Karpas-422 (cell line): ENCODE data around the gene WDR54. TPM values are rescaled to one million over a fixed set of nuclear protein-coding genes. Genes with fewer than 3 reads are reported as not detected.

Experiments used
- DNase-seq: peaks from one replicate; pipeline ENCODE4 v3.0.0-alpha.2; 2015
- H2AFZ ChIP-seq: fragments of 200-600 bp; sonication (generic); 2 replicates; pipeline ENCODE4 v1.6.1; 2014; ENCODE audit warnings: antibody characterized with exemption, low read length, mixed read lengths
- H3K27ac ChIP-seq: fragments of 200-600 bp; sonication (generic); 2 replicates; pipeline ENCODE4 v1.5.1; 2014; ENCODE audit warnings: mild to moderate bottlenecking, low read length, moderate library complexity
- H3K27me3 ChIP-seq: fragments of 200-600 bp; sonication (generic); 2 replicates; pipeline ENCODE4 v1.6.1; 2014; ENCODE audit warnings: low read length, mixed read lengths
- H3K36me3 ChIP-seq: fragments of 200-600 bp; sonication (generic); 2 replicates; pipeline ENCODE4 v1.6.1; 2014; ENCODE audit warnings: low read length, mixed read lengths; ENCODE audit not compliant: insufficient read depth
- H3K4me1 ChIP-seq: fragments of 200-600 bp; sonication (generic); 2 replicates; pipeline ENCODE4 v1.6.1; 2014; ENCODE audit warnings: mild to moderate bottlenecking, low read length, mixed read lengths
- H3K4me2 ChIP-seq: fragments of 200-600 bp; sonication (generic); 2 replicates; pipeline ENCODE4 v1.6.1; 2014; ENCODE audit warnings: low read length, low read depth, mild to moderate bottlenecking; ENCODE audit not compliant: poor library complexity, severe bottlenecking
- H3K4me3 ChIP-seq: fragments of 200-600 bp; sonication (generic); 2 replicates; pipeline ENCODE4 v1.5.1; 2014; ENCODE audit warnings: mild to moderate bottlenecking, antibody characterized with exemption, low read length, mixed read lengths
- H3K79me2 ChIP-seq: fragments of 200-600 bp; sonication (generic); 2 replicates; pipeline ENCODE4 v1.6.1; 2014; ENCODE audit warnings: mild to moderate bottlenecking, low read length, mixed read lengths
- H3K9ac ChIP-seq: fragments of 200-600 bp; sonication (generic); 2 replicates; pipeline ENCODE4 v1.6.0; 2014; ENCODE audit warnings: low read length
- H3K9me2 ChIP-seq: fragments of 200-600 bp; sonication (generic), shearing (Covaris generic); replicated peaks from 2 replicates; pipeline ENCODE4 v1.6.0; 2014; ENCODE audit warnings: mild to moderate bottlenecking, low read length, moderate library complexity; ENCODE audit not compliant: insufficient read depth
- H3K9me3 ChIP-seq: fragments of 300-700, 200-600 bp; sonication (generic); 2 replicates; pipeline ENCODE4 v1.6.1; 2014; ENCODE audit warnings: low read length, mixed read lengths
- H4K20me1 ChIP-seq: fragments of 200-600 bp; sonication (generic); 2 replicates; pipeline ENCODE4 v1.6.1; 2014; ENCODE audit warnings: mild to moderate bottlenecking, antibody characterized with exemption, low read length, low read depth; ENCODE audit not compliant: insufficient read depth
- total RNA-seq: library from RNA; depleted of rRNA; stranded (reverse); fragments of >200 nt; shearing (Covaris generic); gene quantifications from 2 replicates; pipeline ENCODE4 v1.2.3, GENCODE V29; 2014; ENCODE audit warnings: low replicate concordance

The WDR54 gene
- total RNA-seq, 1 experiment from 2014 or later, result 130 TPM

DNA sequence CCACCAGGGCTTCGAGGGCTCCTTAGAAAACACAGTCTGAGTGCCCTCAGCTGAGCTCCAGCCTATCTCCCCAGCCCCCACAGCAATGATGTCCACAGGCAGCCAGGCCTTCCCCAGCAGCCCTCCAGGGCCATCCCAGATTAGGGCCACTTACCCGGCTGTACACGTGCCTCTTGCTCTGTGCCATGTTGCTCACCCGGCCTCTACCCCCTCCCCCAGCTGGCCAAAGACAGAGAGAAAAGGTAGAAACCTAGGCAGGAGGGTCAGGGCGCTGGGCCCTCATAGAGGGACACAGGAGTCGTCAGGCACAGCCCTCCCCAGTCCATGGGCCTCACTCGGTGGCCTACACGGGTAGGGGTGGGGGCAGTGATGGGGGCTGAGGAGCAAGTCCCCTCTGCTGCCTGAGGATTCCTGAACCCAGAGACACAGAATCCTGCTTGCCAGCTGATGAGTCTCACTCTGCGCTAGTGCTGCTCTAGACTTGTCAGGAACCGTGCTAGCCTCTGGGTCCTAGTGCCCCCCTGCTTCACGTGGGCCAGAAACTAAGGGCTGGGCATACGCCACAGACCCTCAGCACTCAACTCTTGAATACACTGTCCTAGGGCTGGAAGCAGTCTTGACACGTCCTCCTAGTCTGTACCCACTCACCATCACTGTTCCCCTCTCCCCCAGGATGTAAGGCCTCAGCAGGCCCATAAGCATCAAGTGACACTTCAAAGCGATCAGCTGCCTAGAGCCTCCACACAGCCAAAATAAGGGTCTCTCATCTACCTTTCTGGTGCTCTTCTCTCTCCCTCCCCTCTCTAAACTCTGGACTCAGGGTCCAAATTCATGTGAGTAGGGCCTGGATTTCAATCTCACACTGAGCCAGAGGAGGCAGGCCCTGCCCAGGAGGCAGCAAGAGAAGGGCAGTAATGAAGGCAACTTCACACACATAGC is 41.4 kb upstream of the WDR54 start, which contains the start of gene DCTN1:
Gene DCTN1, minus strand, starts transcription at position 461 of the 939 bp plus-strand sequence. Its CDS starts 274 bp downstream, at position 187.
- Histone ChIP-seq H3K9ac (no peak within 1 kb of the TSS), H3K79me2 (peaks cover 66% of the 10 kb centered on the region), H3K4me1 (peaks cover 9% of the 10 kb centered on the region; the same call in 1 of the 2 replicates), H3K36me3 (peaks cover 20% of the 10 kb centered on the region; the same call in 1 of the 2 replicates), H3K9me3 (no peaks in the 10 kb centered on the region), H3K27me3 (no peaks in the 10 kb centered on the region), H3K27ac (no peak within 1 kb of the TSS), H2AFZ (no peak within 1 kb of the TSS), H3K9me2 (no peaks in the 10 kb centered on the region), H3K4me2 (no peak within 1 kb of the TSS), H3K4me3 (no peak within 1 kb of the TSS), H4K20me1 (peaks cover 3% of the 10 kb centered on the region; the same call in 1 of the 2 replicates)
- DNase-seq, result peak; percentile 55

DNA sequence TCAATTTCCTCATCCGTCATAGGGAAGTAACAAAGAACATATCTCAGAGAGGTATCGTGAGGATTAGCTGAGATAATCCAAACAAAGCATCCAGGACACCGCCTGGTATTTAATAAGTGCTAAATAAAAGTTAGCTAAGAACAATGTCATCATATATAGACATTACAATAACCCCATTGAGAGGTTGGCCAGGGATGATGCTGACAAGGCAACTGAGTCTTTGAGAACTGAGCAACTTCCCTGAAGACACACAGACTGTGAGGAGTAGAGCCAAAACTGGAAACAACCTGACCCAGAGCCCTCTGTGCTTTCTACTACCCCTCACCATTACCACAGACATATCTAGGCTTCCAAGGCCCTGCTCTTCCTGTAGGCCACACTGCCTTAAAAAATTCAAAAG is 39.8 kb upstream of the WDR54 start:
- H3K4me3 ChIP-seq, result no peak overlapping the region
- DNase-seq, result no peak
- no peak overlapping the region for H3K4me2 ChIP-seq
- H3K9me3 ChIP-seq, result no peaks in the 10 kb centered on the region
- H3K27ac ChIP-seq, result no peak overlapping the region
- H3K9me2 ChIP-seq, result no peaks in the 10 kb centered on the region
- peaks cover 9% of the 10 kb centered on the region; the same call in 1 of the 2 replicates for H3K4me1 ChIP-seq
- H3K36me3 ChIP-seq, result peaks cover 20% of the 10 kb centered on the region; the same call in 1 of the 2 replicates
- peaks cover 82% of the 10 kb centered on the region for H3K79me2 ChIP-seq
- no peaks in the 10 kb centered on the region for H3K27me3 ChIP-seq
- no peak overlapping the region for H2AFZ ChIP-seq
- H3K9ac ChIP-seq, result no peak overlapping the region
- peaks cover 3% of the 10 kb centered on the region; the same call in 1 of the 2 replicates for H4K20me1 ChIP-seq

DNA sequence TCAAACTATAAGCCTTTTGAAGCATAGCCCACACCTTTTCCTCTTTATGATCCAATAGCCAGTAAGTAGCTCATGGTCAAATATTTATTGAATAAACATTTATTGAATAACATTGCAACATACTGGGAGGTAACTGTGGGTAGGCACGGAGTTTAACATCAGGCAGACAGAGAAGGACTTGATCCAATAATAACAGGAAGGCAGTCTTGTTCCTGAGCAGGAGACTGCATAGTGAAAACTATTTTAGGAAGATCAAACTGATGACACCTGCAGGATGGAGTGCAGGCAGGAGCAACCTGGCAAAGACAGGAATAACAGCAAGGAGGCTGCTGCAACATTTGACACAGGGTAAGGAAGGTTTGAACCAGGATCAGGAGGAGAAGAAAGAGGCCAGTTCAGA is 38.3 kb upstream of the WDR54 start:
- Histone ChIP-seq H3K9ac (no peak overlapping the region), H3K79me2 (peaks cover 93% of the 10 kb centered on the region), H3K9me2 (no peaks in the 10 kb centered on the region), H3K36me3 (peaks cover 14% of the 10 kb centered on the region; the same call in 1 of the 2 replicates), H3K9me3 (no peaks in the 10 kb centered on the region), H3K4me2 (no peak overlapping the region), H3K27ac (no peak overlapping the region), H3K4me1 (peaks cover 9% of the 10 kb centered on the region; the same call in 1 of the 2 replicates), H2AFZ (no peak overlapping the region), H4K20me1 (peaks cover 3% of the 10 kb centered on the region; the same call in 1 of the 2 replicates), H3K27me3 (no peaks in the 10 kb centered on the region), H3K4me3 (no peak overlapping the region)
- no peak for DNase-seq

DNA sequence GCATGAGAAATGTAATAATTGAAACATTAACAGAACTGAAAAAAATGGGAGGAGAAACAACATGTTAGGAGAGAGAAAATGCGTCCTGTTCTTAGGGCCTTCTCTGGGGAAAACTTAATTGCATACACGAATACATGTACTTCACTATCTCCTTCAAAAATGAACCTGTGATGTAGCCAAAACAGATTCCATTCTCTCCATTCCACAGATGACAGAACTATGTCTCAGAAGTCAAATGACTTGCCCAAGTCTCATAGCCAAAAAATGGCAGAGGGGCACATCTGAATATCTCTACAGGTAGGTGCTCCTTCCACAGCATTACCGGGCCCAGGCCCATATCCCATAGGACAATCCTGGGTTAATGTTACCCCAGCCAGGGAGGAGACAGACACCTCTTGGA is 37.5 kb upstream of the WDR54 start:
- no peaks in the 10 kb centered on the region for H3K27me3 ChIP-seq
- no peak overlapping the region for H2AFZ ChIP-seq
- H3K36me3 ChIP-seq, result peaks cover 14% of the 10 kb centered on the region; the same call in 1 of the 2 replicates
- H3K4me2 ChIP-seq, result no peak overlapping the region
- DNase-seq, result no peak
- no peak overlapping the region for H3K4me3 ChIP-seq
- no peaks in the 10 kb centered on the region for H3K9me3 ChIP-seq
- no peak overlapping the region for H3K27ac ChIP-seq
- H3K79me2 ChIP-seq, result peaks cover 96% of the 10 kb centered on the region
- no peak overlapping the region for H3K9ac ChIP-seq
- no peaks in the 10 kb centered on the region for H3K9me2 ChIP-seq
- H4K20me1 ChIP-seq, result peaks cover 3% of the 10 kb centered on the region; the same call in 1 of the 2 replicates
- peaks cover 12% of the 10 kb centered on the region for H3K4me1 ChIP-seq

DNA sequence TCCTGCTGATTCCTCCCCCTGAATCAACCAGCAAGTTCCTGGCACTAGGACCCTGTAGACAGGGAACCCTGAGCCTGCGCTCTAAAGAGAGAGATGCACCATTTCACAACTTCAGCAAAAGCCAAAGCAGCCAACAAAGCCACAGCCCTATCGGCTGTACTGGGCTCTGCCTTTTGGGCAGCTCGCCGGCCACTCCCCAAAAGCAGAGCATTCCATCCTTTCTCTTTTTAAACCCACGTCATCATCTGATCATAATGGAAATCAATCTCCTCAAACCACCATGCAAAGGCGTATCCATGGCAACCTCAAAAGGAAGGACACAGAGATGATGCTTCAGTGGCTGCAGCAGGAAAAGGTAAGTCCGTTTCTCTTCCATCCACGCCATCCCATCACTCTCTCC is 36.1 kb upstream of the WDR54 start:
- H2AFZ ChIP-seq, result no peak overlapping the region
- H4K20me1 ChIP-seq, result peaks cover 3% of the 10 kb centered on the region; the same call in 1 of the 2 replicates
- H3K9ac ChIP-seq, result no peak overlapping the region
- H3K4me2 ChIP-seq, result no peak overlapping the region
- no peak overlapping the region for H3K27ac ChIP-seq
- peaks cover 20% of the 10 kb centered on the region for H3K4me1 ChIP-seq
- no peak overlapping the region for H3K4me3 ChIP-seq
- H3K9me3 ChIP-seq, result no peaks in the 10 kb centered on the region
- H3K9me2 ChIP-seq, result no peaks in the 10 kb centered on the region
- no peak for DNase-seq
- H3K36me3 ChIP-seq, result peaks cover 14% of the 10 kb centered on the region; the same call in 1 of the 2 replicates
- no peaks in the 10 kb centered on the region for H3K27me3 ChIP-seq
- H3K79me2 ChIP-seq, result peaks cover 96% of the 10 kb centered on the region

DNA sequence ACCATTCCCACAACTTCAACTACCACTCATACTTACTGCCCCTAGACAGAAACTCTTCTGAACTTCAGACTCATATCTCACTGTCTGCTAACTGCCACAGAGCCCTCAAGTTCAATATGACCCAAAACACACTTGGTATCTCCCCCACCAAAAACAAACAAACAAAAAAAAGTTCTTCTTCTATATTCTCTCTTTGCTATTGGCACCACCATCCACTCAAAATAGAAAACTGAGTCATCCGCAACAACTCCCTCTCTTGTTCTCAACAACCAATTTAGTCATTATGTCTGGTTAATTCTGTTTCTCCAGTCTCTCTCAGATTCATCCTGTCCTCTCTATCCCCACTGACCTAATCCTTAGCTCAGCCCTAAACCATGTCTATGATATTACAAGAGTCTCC is 34.2 kb upstream of the WDR54 start:
- DNase-seq, result no peak
- peaks cover 3% of the 10 kb centered on the region; the same call in 1 of the 2 replicates for H4K20me1 ChIP-seq
- no peak overlapping the region for H2AFZ ChIP-seq
- H3K36me3 ChIP-seq, result peaks cover 11% of the 10 kb centered on the region; the same call in 1 of the 2 replicates
- no peak overlapping the region for H3K27ac ChIP-seq
- no peak overlapping the region for H3K4me2 ChIP-seq
- no peak overlapping the region for H3K9ac ChIP-seq
- no peaks in the 10 kb centered on the region for H3K9me3 ChIP-seq
- no peaks in the 10 kb centered on the region for H3K9me2 ChIP-seq
- peaks cover 26% of the 10 kb centered on the region for H3K4me1 ChIP-seq
- H3K79me2 ChIP-seq, result peaks cover 88% of the 10 kb centered on the region
- no peak overlapping the region for H3K4me3 ChIP-seq
- H3K27me3 ChIP-seq, result no peaks in the 10 kb centered on the region

DNA sequence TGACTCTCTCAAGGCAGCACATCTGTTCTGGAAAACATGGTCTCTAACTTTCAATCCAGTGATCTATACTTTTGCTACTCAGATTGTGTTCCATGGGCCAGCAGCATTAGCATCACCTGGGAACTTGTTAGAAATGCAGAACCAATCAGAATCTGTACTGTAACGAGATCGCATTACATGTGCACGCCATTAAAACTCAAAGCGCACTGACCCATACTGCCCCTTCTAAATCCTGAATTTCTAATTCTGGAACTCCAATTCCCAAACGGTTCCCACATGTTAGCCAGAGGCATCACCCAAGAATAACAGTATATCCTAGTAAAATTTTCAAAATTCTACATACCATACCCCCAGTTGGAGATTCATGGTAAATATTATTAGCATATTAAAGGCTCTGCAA is 30.9 kb upstream of the WDR54 start:
- Histone ChIP-seq H3K4me3 (peak overlapping the region; percentile 93), H3K9me3 (no peaks in the 10 kb centered on the region), H3K9me2 (no peaks in the 10 kb centered on the region), H3K4me1 (peaks cover 28% of the 10 kb centered on the region), H4K20me1 (no peaks in the 10 kb centered on the region), H2AFZ (no peak overlapping the region), H3K9ac (peak overlapping the region; percentile 89), H3K27me3 (no peaks in the 10 kb centered on the region), H3K79me2 (peaks cover 60% of the 10 kb centered on the region), H3K27ac (no peak overlapping the region), H3K4me2 (peak overlapping the region; percentile 86), H3K36me3 (no peaks in the 10 kb centered on the region)
- peak; percentile 61 for DNase-seq

DNA sequence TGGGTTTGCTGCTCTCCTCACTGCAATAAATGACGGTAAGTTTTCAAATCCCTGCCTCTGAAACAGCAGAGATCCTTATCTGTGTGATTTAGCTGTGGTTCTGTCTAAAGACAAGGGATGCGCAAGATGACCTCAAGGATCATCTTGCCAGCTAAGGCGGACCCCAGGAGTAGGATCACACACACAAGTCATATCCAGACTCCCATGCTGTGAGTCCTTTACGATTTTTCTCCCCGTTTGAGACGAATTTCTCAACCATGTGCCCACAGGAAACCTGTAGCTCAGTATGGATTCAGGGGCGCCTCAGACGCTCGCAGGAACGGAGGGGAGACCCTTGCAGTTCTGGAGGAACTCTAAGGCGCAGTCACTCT is 30.3 kb upstream of the WDR54 start:
- Histone ChIP-seq H3K4me2 (peak overlapping the region; percentile 86), H3K9me3 (no peaks in the 10 kb centered on the region), H3K4me3 (peak overlapping the region; percentile 93), H3K9me2 (no peaks in the 10 kb centered on the region), H3K27ac (peak overlapping the region; percentile 18; the same call in 1 of the 2 replicates), H4K20me1 (no peaks in the 10 kb centered on the region), H3K27me3 (no peaks in the 10 kb centered on the region), H3K36me3 (no peaks in the 10 kb centered on the region), H2AFZ (peak overlapping the region; percentile 74; the same call in 1 of the 2 replicates), H3K9ac (peak overlapping the region; percentile 89), H3K4me1 (peaks cover 28% of the 10 kb centered on the region), H3K79me2 (peaks cover 54% of the 10 kb centered on the region)
- DNase-seq, result peak; percentile 75
